Measurements from ENCODE around the gene GPD2. TPM values are rescaled to one million over a fixed set of nuclear protein-coding genes. Genes with fewer than 3 reads are reported as not detected.
A peak's percentile ranks its signal among the peaks of the same experiment; 100 is the strongest.

Gene GPD2
- total and polyA plus RNA-seq, 12 donors = 4.5 to 33.8 (median 14.5) TPM

DNA sequence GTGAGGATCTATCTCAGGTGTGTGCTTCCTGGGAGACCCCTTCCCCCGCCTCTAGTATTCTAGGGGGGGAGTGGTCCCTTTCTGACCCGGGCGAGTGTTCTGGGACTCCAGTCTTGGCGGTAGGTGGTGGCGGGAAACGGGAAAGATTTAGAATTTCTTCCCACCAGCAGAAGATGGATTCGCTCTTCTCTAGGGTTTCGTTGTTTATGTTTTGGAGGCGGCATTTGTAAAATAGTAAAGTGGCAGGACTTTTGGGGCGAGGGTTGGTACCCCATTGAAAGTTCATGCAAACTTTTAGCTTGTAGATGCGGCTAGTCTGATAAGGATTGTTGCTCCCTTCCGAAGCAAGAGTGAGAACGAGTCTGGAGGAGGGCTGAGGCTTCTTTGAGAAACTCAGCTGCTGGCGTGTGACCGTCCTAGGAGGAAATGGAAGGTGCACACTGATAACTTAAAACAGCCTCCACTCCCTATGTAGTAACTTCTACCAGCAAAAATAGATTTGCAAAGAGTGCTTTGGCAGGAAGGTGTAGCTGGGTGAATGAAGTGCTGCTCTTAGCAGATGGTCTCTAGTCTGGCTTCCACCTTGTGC is 412 bp downstream of the GPD2 start:
- Histone ChIP-seq H3K36me3 (replicated peaks in 1 of 2) (no peaks in the 10 kb centered on the region), H3K27ac (peak overlapping the region; percentile 53 to 99 (median 98)), H3K9me3 (replicated peaks in 1 of 3) (no peaks in the 10 kb centered on the region), H3K4me1 (replicated peaks in 1 of 2) (peaks cover 5 to 24% of the 10 kb centered on the region in 2 donors), H3K27me3 (no peaks in the 10 kb centered on the region), H3K4me3 (peak overlapping the region; percentile 63 to 78 (median 69))
- DNase-seq = peak in 3 of 7 donors; percentile 9 to 29 (median 17)
- 0 to 2% (median 0%) methylated on average over 14 to 15 of the region's 15 CpGs for WGBS, 4 donors
- no peak for TF ChIP-seq POLR2A (IDR thresholded peaks at IDR 0.05)
- TF ChIP-seq, protein P1, sequence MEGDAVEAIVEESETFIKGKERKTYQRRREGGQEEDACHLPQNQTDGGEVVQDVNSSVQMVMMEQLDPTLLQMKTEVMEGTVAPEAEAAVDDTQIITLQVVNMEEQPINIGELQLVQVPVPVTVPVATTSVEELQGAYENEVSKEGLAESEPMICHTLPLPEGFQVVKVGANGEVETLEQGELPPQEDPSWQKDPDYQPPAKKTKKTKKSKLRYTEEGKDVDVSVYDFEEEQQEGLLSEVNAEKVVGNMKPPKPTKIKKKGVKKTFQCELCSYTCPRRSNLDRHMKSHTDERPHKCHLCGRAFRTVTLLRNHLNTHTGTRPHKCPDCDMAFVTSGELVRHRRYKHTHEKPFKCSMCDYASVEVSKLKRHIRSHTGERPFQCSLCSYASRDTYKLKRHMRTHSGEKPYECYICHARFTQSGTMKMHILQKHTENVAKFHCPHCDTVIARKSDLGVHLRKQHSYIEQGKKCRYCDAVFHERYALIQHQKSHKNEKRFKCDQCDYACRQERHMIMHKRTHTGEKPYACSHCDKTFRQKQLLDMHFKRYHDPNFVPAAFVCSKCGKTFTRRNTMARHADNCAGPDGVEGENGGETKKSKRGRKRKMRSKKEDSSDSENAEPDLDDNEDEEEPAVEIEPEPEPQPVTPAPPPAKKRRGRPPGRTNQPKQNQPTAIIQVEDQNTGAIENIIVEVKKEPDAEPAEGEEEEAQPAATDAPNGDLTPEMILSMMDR (IDR thresholded peaks at IDR 0.05) = no peak
- intact Hi-C loops (cut with DNase I) = loop anchor here in 1 of 2 donors (10.0 kb wide), 2 partner anchors 92 to 148 kb away; no protein-coding TSS in a partner anchor

DNA sequence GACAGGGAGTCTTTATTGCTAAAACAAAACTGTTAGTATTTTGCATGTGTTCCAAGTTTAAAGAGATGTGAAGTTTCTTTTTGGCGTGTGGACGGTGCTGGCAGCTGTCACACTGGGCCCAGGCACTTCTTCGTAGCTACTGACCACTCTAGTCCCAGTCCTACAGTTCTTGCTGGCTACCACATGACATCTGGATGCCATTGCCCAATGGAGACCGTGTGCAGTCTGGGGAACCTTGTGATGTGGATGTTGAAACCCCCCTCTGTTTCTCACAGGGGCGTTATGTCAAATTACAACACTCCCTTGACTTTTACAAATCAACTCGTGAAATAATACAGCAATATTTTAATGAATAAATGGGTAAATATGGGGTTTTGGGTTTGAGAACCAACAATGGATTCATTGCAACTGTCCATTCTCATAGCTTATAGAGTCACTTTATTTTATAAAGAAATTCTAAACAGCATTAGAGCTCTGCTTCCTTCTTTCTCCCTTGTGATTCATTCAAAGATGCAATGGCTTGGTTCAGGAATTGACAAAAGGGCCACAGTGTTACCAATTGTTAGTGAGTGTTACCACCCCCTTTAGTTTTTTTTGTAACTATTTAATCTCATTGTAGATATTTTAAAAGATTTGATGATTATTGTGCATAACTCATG is 1.2 kb downstream of the GPD2 start:
- peak in 5 of 7 donors; percentile 28 to 50 (median 36) for DNase-seq
- H3K36me3 ChIP-seq (replicated peaks in 1 of 2) = no peaks in the 10 kb centered on the region
- H3K27ac ChIP-seq = peak overlapping the region in 3 of 5 donors; percentile 98 to 99 (median 98)
- no peaks in the 10 kb centered on the region for H3K27me3 ChIP-seq
- TF ChIP-seq, protein P1 (IDR thresholded peaks at IDR 0.05) = no peak
- TF ChIP-seq POLR2A (IDR thresholded peaks at IDR 0.05) = peak in 1 of 2 donors; percentile 11
- WGBS, 4 donors = 59 to 71% (median 68%) methylated on average over 6 of the region's 6 CpGs
- H3K4me1 ChIP-seq (replicated peaks in 1 of 2) = peaks cover 5 to 24% of the 10 kb centered on the region in 2 donors
- intact Hi-C loops (cut with DNase I) = loop anchor here in 1 of 2 donors (10.0 kb wide), 2 partner anchors 93 to 147 kb away; no protein-coding TSS in a partner anchor
- H3K9me3 ChIP-seq (replicated peaks in 1 of 3) = no peaks in the 10 kb centered on the region
- peak overlapping the region in 1 of 4 donors; percentile 69 for H3K4me3 ChIP-seq

DNA sequence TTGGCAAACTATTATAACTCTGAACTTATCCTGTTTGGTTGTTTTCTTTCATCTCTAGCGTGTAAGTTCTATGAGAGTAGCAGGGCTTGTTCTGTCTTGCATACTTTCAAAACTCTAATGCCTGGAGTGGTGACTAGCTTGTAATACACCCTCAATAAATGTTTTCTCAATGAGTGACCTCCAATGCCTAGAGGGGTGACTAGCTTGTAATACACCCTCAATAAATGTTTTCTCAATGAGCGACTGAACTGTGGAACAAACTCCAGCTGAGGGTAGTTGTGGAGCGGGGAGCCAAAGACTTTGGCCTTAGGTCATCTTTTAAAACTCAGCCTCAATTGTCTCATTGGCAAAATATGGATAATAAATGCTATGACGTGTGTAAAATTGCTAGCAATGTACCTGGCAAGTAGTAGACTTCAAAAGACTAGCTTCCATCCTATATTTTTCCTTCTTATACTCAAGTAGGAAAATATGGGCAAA is 1.8 kb downstream of the GPD2 start:
- DNase-seq = no peak
- Histone ChIP-seq H3K36me3 (replicated peaks in 1 of 2) (no peaks in the 10 kb centered on the region), H3K27me3 (no peaks in the 10 kb centered on the region), H3K4me3 (peak overlapping the region in 1 of 4 donors; percentile 69), H3K9me3 (replicated peaks in 1 of 3) (no peaks in the 10 kb centered on the region), H3K4me1 (replicated peaks in 1 of 2) (peaks cover 5 to 24% of the 10 kb centered on the region in 2 donors), H3K27ac (no peak overlapping the region)
- intact Hi-C loops (cut with DNase I) = loop anchor here in 1 of 2 donors (10.0 kb wide), 2 partner anchors 93 to 147 kb away; no protein-coding TSS in a partner anchor
- TF ChIP-seq, protein P1 (IDR thresholded peaks at IDR 0.05) = no peak
- TF ChIP-seq POLR2A (IDR thresholded peaks at IDR 0.05) = no peak
- WGBS, 4 donors = 93 to 97% (median 94%) methylated on average over 4 of the region's 4 CpGs

DNA sequence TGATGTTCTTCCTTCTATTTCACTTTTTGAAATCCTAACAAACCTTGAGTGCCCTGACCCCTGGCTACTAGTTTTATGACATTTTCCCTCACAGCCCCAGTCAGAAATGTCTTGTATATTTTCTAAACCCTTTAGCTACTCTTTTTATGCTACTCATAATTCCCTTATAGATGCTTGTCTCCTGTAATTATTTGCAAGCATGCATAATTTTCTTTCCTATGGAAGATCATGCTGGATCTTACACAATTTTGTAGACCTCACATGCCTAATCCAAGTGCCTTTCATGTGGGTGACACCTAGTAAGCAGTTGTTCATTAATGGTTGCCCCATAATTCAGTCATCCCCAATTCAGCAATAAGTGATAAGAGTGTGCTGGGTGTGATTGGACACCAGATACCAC is 6.9 kb downstream of the GPD2 start:
- H3K27ac ChIP-seq = no peak overlapping the region
- TF ChIP-seq, protein P1 (IDR thresholded peaks at IDR 0.05) = no peak
- TF ChIP-seq POLR2A (IDR thresholded peaks at IDR 0.05) = no peak
- intact Hi-C loops (cut with DNase I) = no loop called here

More for the DNA sequence above, 6.9 kb downstream of the GPD2 start:
- Histone ChIP-seq H3K27me3 (no peaks in the 10 kb centered on the region), H3K4me3 (no peak overlapping the region), H3K9me3 (replicated peaks in 1 of 3) (no peaks in the 10 kb centered on the region), H3K4me1 (replicated peaks in 1 of 2) (peaks cover 0 to 2% of the 10 kb centered on the region in 2 donors), H3K36me3 (replicated peaks in 1 of 2) (no peaks in the 10 kb centered on the region)
- no peak for DNase-seq
